ENCODE results near the gene PLA2G2C.

The PLA2G2C gene

GRCh38 chr1:20224546-20224945 lies 38.2 kb upstream of the PLA2G2C start:
- Histone ChIP-seq H3K36me3 (ENCODE audit: control insufficient read depth in 2 of 2, insufficient read depth in 1 of 2, low read length in 2 of 2) (no peaks in the 10 kb centered on the region), H3K9me3 (ENCODE audit: control insufficient read depth, insufficient read depth, low read depth, low read length) (no peaks in the 10 kb centered on the region), H3K4me3 (ENCODE audit: low read depth, low read length) (no peak overlapping the region), H3K27ac (ENCODE audit: extremely low read depth, low read depth, low read length) (no peak overlapping the region), H3K4me1 (ENCODE audit: control insufficient read depth, insufficient read depth, low read length) (no peaks in the 10 kb centered on the region)
- ChIA-PET POLR2A (no interaction called here), CTCF (no interaction called here)
- no peak for TF ChIP-seq YY2 (tag by site-specific recombination; IDR thresholded peaks at IDR 0.05)
- TF ChIP-seq ZNF10 (tag by site-specific recombination; IDR thresholded peaks at IDR 0.05): no peak

- Histone ChIP-seq H3K36me3 (ENCODE audit: control insufficient read depth in 2 of 2, insufficient read depth in 1 of 2, low read length in 2 of 2) (no peaks in the 10 kb centered on the region), H3K9me3 (ENCODE audit: control insufficient read depth, insufficient read depth, low read depth, low read length) (no peaks in the 10 kb centered on the region), H3K4me3 (ENCODE audit: low read depth, low read length) (no peak overlapping the region), H3K4me1 (ENCODE audit: control insufficient read depth, insufficient read depth, low read length) (no peaks in the 10 kb centered on the region), H3K27ac (ENCODE audit: extremely low read depth, low read depth, low read length) (no peak overlapping the region)
- TF ChIP-seq ZNF645 (tag by site-specific recombination; IDR thresholded peaks at IDR 0.05) (no peak), ZIC2 (tag by site-specific recombination; IDR thresholded peaks at IDR 0.05) (0 out of 2 replicates have a peak, but pooled peaks have one; percentile 7), ZNF473 (tag by site-specific recombination; IDR thresholded peaks at IDR 0.05) (no peak), ZNF274 (IDR thresholded peaks at IDR 0.05; ENCODE audit: low read length) (no peak), ZNF274 (tag by site-specific recombination; IDR thresholded peaks at IDR 0.05; ENCODE audit: borderline replicate concordance) (no peak), ZNF529 (tag by site-specific recombination; IDR thresholded peaks at IDR 0.05; ENCODE audit: insufficient replicate concordance) (no peak), ZNF132 (tag by site-specific recombination; IDR thresholded peaks at IDR 0.05; ENCODE audit: borderline replicate concordance) (no peak), ZSCAN30 (tag by site-specific recombination; IDR thresholded peaks at IDR 0.05) (no peak), ZNF555 (tag by site-specific recombination; conservative IDR thresholded peaks at IDR 0.05) (no peak), ZNF664 (tag by site-specific recombination; IDR thresholded peaks at IDR 0.05) (no peak), SETDB1 (IDR thresholded peaks at IDR 0.05; ENCODE audit: insufficient read length, low read length) (no peak), ZNF596 (tag by site-specific recombination; IDR thresholded peaks at IDR 0.05) (no peak), PRDM4 (tag by site-specific recombination; IDR thresholded peaks at IDR 0.05) (no peak), KLF7 (tag by site-specific recombination; IDR thresholded peaks at IDR 0.05; ENCODE audit: borderline replicate concordance) (no peak), SCRT2 (tag by site-specific recombination; IDR thresholded peaks at IDR 0.05) (0 out of 2 replicates have a peak, but pooled peaks have one; percentile 18), ZNF701 (tag by site-specific recombination; IDR thresholded peaks at IDR 0.05) (no peak)
- ChIA-PET CTCF (interaction anchor here (0.7 kb wide), 1 partner anchor 11 kb away, joined by 7 read pairs; no protein-coding TSS in a partner anchor), POLR2A (no interaction called here)
These were observed 37.5 kb upstream of the PLA2G2C start for GRCh38 chr1:20223551-20224419.

GRCh38 chr1:20223106-20223505 lies 36.8 kb upstream of the PLA2G2C start:
- no peaks in the 10 kb centered on the region for H3K9me3 ChIP-seq (ENCODE audit: control insufficient read depth, insufficient read depth, low read depth, low read length)
- no peaks in the 10 kb centered on the region for H3K4me1 ChIP-seq (ENCODE audit: control insufficient read depth, insufficient read depth, low read length)
- POLR2A ChIA-PET: no interaction called here
- CTCF ChIA-PET: interaction anchor here (0.7 kb wide), 1 partner anchor 11 kb away, joined by 7 read pairs; no protein-coding TSS in a partner anchor
- H3K27ac ChIP-seq (ENCODE audit: extremely low read depth, low read depth, low read length): no peak overlapping the region
- H3K36me3 ChIP-seq (ENCODE audit: control insufficient read depth in 2 of 2, insufficient read depth in 1 of 2, low read length in 2 of 2): no peaks in the 10 kb centered on the region
- no peak overlapping the region for H3K4me3 ChIP-seq (ENCODE audit: low read depth, low read length)
- TF ChIP-seq ZBTB11 (tag by site-specific recombination; conservative IDR thresholded peaks at IDR 0.05; ENCODE audit: low read depth) (no peak), ZBTB26 (tag by site-specific recombination; optimal IDR thresholded peaks at IDR 0.05) (no peak), ZNF664 (tag by site-specific recombination; IDR thresholded peaks at IDR 0.05) (no peak)

Data from HEK293 (cell line).